GM20431 (cell line): Measurements from ENCODE around the gene SOCS7.

Source experiments
- in situ Hi-C: fragments of 300-500 bp; cut with MseI, MboI; formaldehyde crosslinking; loops from one replicate; pipeline ENCODE4 v1.15.0; 2020; ENCODE audit warnings: low sequenced_read_pairs; ENCODE audit not compliant: unreplicated experiment

The SOCS7 gene

DNA sequence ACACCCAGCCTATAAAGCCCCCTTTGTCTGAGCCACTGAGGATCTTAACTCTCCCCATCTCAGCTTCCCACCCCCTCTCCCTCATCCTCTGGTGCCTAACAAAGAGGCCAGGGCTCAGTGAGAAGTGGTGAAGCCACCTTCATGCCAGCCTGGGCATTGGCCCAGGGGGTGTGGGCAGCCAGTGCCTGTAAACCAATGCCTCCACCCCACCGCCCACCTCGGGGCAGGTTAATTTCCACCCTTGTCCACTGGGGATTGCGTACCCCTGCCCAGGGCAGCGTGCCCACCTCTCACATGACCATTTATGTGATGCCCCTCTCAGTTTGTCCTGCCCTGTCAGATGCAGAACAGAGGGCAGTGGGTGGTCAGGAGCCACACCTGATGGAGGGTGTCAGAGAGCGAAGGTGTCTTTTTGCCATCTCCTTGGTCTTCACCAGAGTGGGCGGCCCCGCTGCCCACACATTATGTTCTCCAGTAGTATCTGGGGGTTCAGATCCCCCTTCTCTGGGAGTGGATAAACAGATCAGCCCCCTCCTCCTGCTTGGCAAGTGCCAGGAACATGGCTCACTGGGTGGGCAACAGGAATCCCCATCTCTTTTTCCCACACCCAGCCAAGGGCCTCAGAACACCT, 66.5 kb downstream of the SOCS7 start:
- in situ Hi-C loops: no loop called here

DNA sequence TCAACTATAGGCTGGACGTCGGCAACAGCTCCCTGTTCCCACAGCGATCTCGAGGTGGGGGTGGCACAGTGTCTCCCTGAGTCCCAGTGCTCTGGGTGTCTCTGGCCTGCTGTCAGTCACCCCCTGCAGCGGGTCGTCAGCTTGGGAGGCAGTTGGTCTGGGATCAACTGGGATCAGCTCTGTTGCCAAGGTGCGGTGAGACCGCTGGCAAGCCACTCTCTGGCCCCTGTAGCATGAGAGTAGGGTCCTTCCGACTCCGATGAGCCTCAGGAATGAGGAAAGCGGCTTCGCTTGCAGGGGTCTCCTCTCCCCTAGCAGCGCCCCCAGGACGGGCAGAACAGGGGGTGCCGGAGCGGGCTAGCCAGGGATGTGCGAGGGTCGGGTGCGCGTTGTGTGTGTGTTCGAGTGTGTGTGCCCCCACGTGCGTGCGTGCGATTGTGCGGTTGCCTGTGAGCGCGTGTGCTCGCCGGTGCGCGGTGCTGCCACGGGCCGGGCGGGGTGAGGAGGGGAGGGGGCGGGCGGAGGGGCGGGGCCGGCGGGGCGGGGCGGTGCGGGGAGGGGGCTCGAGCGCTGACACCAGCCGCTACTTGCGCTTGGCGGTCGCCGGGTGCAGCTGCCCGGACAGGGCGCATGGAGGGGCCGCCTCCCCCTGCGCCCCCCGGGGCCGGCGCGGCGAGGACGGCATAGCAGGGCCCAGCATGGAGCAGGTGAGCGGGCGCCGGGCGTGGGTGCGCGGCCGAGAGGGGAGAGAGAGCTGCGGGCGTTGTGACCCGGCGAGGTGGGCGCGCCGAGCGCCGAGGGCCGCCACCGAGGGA, 67.3 kb downstream of the SOCS7 start:
- in situ Hi-C loops: no loop called here

DNA sequence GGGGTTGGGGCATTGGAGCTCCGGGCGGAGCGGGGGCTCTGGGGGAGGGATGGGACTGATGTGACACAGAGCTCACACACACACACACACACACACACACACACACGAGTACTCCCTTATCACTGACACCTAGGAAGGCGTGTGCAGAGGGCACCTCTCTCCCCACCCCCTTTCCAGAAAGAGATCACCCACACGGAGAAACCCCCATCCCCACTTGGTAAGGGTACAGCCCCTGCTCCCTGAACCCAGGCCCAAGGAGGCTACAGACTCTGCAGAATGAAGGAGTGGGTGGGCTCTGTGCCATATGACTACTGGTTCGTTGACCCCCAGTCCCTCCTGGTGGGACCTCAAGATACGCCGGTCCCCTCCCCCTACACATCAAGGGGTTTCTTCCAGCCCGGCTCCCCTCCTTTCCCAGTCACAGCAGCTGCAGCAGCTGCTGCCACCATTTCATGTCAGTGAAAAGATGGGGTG, 67.9 kb downstream of the SOCS7 start:
- in situ Hi-C loops: no loop called here

DNA sequence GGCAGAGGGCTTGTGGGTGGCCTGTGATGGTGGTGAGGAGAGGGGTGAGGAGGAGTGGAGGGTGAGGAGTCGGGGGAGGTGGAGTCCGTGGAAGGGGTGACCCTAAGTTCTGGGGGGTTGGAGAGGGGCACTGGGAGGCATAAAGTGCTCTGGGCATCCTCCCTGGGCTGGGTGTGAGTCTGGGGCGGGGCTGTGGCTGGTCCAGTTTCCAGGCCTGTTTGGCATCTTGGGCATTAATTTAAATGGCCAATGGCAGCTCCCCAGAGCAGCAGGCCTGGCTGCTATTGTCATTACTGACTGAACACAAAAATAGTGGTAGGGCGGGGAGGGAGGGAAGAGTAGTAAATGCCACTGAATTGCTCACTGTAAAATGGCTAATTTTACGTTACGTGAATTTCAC, 68.9 kb downstream of the SOCS7 start:
- in situ Hi-C loops: loop anchor here (10.0 kb wide), 1 partner anchor 64 kb away; no protein-coding TSS in a partner anchor

DNA sequence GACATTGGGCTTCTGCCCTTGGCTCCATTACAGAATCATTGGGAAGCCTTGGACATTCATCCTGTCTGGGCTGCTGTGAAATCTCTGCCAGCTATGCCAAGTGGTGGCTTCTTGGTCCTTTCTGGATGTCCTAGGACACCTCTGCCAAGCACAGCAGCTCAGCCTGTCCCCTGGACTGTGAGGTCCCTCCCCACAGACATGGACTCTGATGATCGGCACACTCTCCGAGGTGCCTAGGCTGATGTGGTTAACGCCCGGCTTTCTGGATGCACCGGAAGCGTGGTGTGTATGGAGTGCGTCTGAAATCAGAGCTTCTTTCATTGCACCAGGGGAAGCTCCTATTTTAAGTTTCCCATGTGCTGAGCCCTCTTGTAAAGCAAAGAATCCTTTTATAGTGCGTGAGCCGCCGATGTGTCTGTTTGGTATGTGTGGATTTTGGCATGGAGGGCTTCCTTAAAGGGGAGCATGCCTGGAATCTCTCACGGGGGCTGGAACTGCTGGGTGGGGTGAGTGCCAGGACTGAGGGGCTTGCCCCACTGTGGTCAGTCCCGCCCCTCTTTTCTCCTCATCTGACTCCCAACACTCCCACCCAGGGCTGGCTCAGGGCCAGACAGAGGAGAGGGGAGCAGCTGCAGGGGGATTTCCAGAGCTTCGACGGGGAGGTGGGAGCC, 69.7 kb downstream of the SOCS7 start:
- in situ Hi-C loops: loop anchor here (10.0 kb wide), 1 partner anchor 63 kb away; no protein-coding TSS in a partner anchor

DNA sequence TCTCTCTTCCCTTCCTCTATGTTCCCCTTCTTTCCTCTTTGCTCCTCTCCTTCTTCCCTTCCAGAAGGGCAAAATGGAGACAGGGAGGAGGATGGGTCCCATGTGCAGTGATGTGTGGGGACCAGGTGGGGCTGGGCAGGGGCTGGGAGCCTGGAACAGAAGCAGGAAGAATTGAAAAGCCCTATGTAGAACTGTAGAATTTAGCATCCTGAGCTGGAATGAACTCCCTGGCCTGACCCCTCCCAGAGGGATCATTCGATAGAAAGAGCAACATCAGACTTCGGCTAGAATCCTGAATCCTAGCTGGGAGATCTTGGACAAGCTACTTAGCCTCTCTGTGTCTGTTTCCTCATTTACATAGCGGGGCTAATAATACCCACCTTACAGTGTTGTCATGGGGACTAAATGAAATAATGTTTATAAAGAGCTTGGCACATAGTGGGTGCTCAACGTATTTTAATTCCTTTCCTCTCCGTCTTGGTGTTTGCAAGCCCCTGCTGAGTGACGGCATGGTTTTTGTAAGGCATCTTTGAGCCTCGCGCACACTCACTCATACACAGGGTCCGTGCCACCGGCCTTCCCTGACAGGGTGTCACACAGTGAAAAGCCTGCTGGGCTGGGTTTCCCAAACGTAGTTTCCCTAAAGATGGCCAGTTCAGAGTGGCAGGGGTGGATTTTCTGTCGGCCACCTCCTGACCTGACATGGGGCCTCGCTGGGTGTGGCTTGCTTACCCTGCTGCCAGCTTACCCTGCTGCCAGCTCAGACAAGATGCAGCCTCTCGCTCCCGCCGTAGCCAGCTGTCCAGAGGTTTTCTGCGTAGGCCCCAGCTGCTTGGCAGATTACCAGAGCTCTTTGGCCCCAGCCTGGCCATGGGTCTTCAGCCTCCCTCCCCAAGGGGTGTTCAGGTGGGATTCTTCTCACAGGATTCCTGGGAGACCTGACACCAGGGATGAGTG, 70.5 kb downstream of the SOCS7 start:
- in situ Hi-C loops: loop anchor here (10.0 kb wide), 1 partner anchor 63 kb away; no protein-coding TSS in a partner anchor

DNA sequence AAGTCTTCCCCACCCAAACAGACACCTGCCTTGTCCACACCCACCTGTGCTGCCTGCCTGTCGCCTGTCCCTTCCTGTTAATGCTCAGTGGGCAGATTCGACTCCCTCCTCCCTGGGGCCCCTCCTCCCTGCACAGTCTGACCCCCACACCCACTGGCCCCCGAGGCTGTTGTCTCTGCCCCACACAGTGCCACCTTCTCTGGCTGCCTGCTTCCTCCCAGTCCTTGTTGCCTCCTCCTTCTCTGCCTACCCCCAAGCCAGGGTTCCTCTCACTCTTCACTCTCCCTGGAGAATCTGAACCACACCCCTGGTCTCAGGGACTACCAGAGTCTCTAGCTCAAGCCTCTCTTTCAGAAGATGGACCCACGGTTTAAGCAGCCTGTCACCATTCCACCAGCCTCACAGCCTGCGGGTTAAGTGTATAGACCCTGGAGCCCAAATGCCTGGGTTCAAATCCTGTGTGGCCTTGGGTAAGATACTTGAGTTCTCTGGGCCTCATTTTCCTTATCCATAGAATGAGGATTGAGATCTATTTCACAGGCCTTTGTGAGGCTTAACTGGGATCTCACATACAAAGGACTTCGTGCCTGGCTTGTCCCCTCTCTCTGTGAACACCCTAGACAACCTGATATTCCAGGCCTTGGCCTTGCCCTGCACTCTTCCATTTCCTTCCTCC, 72.8 kb downstream of the SOCS7 start:
- in situ Hi-C loops: loop anchor here (10.0 kb wide), 1 partner anchor 60 kb away; no protein-coding TSS in a partner anchor

DNA sequence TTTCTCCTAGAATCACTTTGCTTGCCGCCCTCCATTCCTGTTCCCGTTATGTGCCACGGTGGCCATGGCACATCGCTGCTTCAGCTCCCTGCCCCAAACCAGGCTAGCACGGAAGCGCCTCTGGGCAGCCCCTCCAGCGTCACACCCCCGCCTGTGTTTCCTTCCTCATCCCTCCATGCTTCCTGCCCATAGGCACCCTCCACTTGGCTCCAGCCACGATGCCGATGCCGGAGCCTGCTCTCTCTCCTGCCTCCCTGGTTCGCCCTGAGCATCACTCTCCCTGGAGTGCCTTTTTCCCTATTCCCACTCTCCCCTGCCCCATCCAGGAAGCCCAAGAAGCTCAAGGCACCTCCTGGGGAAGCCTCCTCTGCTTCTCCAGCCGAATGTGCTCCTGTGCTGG, 73.4 kb downstream of the SOCS7 start:
- in situ Hi-C loops: loop anchor here (10.0 kb wide), 1 partner anchor 60 kb away; no protein-coding TSS in a partner anchor

DNA sequence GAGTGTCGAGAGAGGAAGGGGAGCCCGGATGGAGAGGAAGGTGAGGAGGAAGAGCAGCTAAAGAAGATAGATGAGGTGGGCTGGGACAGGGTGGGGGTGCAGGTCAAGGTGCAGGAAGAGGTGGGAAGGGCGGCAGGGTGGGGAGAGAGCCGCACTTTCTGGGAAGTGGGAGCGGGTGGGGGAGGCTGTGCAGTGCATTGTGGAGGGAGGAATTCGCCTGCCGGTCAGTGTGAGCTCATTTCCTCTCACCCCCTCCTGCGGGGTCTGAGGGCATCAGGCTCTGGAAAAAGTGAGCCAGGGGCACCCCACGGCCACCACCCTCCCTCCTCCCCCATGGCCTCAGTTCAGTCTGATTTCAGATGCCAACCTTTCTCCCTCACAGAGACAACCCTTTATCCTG, 74.1 kb downstream of the SOCS7 start:
- in situ Hi-C loops: loop anchor here (10.0 kb wide), 1 partner anchor 59 kb away; no protein-coding TSS in a partner anchor

DNA sequence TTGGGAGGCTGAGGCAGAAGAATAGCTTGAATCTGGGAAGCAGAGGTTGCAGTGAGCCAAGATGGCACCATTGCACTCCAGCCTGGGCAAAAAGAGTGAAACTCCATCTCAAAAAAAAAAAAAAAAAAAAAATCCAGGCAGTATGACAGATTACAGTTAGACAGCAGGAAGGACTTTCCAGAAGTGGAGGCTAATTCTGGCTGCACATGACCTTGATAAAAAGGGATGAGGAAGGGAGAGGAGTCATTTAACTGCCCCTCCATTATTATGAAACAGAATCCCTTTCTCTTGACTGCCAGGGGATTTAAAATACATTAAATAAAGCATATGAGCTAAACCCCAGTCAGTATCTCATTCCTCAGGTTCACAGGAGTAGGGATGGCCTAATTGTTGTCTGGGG, 74.8 kb downstream of the SOCS7 start:
- in situ Hi-C loops: loop anchor here (10.0 kb wide), 1 partner anchor 58 kb away; no protein-coding TSS in a partner anchor

DNA sequence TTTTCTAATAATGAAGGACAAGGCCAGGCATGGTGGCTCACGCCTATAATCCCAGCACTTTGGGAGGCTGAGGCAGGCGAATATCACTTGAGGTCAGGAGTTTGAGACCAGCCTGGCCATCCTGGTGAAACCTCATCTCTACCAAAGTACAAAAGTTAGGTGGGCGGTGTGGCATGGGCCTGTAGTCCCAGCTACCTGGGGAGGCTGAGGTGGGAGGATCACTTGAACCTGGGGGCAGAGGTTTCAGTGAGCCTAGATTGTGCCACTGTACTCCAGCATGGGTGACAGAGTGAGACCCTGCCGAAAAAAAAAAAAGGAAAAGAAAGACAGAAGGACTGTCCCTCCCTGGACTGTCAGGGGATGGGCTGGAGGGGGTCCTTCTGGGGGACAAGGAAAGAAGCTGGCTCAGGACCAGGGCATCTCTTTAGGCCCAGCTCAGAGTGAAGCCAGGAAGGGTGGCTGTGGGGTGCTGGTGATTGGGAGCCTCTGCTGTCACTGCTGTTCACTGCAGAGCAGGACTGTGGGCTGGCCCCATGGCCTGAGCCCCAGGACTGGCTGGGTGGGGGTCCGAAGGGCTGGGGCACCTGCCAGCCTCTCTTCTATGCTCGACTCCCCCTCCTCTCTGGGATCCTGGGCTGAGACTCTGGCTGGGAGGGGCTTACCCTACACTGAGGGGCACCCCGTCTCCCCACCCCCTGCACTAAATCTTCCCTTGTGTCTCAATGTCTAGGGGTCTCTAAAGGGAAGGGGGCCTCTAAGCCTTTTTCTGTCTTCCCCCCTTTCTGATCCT, 75.7 kb downstream of the SOCS7 start:
- in situ Hi-C loops: loop anchor here (10.0 kb wide), 1 partner anchor 57 kb away; no protein-coding TSS in a partner anchor

DNA sequence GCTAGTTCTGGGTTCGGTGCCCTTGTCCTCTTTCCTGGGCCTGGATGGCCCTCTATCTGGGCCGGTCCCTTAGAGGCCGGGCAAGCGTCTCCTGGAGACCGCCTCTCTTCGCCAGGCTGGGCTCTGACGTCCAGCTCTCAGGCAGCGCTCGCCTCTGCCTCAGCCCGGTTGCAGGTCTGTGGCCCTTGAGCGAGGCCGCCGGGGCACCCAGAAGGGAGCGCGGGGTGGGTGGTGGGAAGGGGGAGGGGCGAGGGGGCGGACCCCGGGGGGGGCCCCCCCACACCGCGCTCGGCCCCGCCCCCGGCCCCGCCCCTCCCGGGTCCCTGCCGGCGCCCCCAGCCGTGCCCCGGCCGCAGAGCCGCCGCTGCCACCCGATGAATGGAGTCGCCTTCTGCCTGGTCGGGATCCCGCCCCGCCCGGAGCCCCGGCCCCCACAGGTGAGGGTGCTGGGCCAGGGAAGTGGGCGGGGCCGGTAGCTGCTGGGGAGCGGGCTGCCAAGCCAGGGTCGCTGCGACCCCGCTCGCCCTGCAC, 76.5 kb downstream of the SOCS7 start, which contains the start of gene ARHGAP23:
TSS of gene ARHGAP23 (plus strand) at position 353 of the 531 bp plus-strand sequence. CDS start at position 375, 22 bp downstream.
- in situ Hi-C loops: loop anchor here (10.0 kb wide), 1 partner anchor 57 kb away; no protein-coding TSS in a partner anchor

DNA sequence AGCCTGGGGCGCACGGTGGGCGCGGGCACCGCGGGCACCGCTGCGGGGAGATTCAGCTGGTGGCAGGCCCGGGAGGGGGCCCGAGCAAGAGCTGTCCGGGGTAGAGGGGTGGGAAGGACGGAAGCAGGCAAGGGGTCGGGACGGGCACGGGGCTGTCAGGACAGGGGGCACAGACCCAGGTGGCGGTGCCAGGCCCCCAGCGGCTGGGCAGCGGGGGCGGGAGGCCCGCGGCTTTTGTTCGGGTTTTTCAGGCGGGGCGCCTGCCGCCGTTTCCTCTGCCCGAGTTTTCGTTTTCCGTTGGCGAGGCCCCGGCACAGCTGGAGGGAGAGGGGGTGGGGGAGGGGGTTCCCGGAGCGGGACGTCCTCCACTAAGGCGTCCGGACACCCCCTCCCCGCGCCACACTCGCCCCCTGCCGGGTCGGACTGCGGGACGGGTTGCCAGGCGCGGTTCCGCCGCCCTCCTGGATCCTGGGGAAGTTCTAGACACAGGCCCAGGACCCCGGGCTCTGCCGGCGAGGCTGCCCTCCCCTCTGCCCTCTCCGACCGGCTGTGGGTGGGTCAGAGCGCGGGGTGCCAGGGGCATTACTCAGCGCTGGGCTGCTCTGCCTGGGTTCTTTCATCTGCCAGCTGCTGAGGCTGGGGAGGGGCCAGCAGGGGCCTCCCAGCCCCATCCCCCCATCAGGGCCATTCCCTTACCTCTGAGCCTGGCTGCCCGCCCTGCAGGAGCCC, 77.2 kb downstream of the SOCS7 start:
- in situ Hi-C loops: loop anchor here (10.0 kb wide), 1 partner anchor 56 kb away; no protein-coding TSS in a partner anchor

DNA sequence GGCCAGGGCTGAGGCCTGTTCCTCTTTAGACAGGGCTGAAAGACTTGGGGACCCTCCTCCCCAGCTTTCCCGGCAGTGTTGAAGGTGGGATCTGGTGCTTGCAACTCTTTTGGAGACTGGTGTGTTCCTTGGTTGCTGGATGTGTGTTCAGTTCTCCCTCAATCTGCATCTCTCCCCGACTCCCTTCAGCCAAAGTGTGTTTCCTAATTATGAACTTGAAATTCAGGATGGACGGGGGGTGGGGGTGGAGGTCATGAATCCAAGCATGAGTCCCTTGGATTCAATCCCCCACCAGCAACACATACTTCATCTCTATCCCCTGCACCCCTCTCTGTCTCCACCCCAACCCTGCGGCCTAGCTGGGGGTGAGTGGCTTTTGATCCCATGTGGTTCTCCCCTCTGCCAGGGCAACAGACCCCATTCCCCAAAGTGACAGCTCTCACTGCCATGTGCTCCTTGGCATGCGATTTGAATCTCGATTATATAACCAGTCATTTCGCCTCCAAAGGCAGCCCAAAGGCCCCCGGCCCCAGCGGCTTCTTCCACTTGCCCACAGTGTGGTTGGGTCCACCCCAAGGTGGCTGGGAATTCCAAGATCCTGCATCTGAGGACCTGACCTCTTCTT, 77.9 kb downstream of the SOCS7 start:
- in situ Hi-C loops: loop anchor here (10.0 kb wide), 2 partner anchors 55 to 235 kb away; no protein-coding TSS in a partner anchor

DNA sequence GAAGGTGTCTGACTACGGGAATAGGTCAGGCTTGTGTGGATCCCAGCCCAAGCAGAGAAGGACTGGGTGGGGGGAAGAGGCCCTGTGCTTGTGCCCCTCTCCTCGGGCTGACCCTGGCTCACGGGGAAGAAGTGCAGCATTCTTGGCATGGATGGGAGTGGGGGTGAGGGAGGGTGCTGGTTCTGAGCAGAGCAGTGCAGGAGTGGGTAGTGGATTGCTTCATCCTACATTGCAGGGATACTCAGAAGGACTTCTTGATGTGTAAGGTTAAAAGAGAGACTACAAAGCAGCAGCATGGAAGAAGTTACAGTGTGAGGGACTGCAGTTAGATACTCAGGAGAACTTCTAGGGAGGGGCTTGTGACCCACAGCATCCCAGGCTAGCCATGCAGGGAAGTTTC, 78.7 kb downstream of the SOCS7 start:
- in situ Hi-C loops: loop anchor here (10.0 kb wide), 1 partner anchor 234 kb away; no protein-coding TSS in a partner anchor

DNA sequence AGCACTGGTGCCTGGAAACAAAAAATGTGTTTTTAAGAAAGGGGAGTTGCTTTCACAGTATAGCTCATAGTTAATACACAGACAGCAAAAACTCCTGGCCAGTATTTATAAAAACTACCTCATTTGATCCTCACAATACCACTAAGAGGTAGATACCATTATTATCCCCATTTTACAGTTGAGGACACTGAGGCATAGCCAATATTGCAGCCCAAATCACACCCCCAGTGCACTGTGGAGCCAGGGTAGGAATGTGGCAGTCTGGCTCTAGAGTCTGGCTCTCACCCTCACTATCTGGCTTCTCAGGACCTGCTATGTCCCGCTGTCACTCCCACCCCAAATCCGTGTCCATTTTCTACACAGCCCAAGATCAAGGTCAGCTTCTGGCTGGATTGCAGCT, 79.2 kb downstream of the SOCS7 start:
- in situ Hi-C loops: loop anchor here (10.0 kb wide), 1 partner anchor 234 kb away; no protein-coding TSS in a partner anchor
